WI38 (cell line): ENCODE measurements around the gene ATP6V1E1.
A peak's percentile ranks its signal among the peaks of the same experiment; 100 is the strongest.

ENCODE experiments used
- H3K4me3 ChIP-seq: 2 replicates; pipeline ENCODE4 v1.5.1; 2011; ENCODE audit warnings: low read depth, mild to moderate bottlenecking, control low read depth, low read length
- TF ChIP-seq, protein P1 (sequence below): IDR thresholded peaks from 2 replicates; pipeline ENCODE4 v1.5.1; 2012; ENCODE audit warnings: low read depth, mild to moderate bottlenecking, control low read depth, low read length

ATP6V1E1 gene

GRCh38 chr22:17633217-17633997 lies 4.9 kb upstream of the ATP6V1E1 start:
- H3K4me3 ChIP-seq, result no peak overlapping the region
- TF ChIP-seq, protein P1, sequence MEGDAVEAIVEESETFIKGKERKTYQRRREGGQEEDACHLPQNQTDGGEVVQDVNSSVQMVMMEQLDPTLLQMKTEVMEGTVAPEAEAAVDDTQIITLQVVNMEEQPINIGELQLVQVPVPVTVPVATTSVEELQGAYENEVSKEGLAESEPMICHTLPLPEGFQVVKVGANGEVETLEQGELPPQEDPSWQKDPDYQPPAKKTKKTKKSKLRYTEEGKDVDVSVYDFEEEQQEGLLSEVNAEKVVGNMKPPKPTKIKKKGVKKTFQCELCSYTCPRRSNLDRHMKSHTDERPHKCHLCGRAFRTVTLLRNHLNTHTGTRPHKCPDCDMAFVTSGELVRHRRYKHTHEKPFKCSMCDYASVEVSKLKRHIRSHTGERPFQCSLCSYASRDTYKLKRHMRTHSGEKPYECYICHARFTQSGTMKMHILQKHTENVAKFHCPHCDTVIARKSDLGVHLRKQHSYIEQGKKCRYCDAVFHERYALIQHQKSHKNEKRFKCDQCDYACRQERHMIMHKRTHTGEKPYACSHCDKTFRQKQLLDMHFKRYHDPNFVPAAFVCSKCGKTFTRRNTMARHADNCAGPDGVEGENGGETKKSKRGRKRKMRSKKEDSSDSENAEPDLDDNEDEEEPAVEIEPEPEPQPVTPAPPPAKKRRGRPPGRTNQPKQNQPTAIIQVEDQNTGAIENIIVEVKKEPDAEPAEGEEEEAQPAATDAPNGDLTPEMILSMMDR, result no peak

GRCh38 chr22:17631076-17631565 lies 2.6 kb upstream of the ATP6V1E1 start:
- TF ChIP-seq, protein P1, result no peak
- no peak overlapping the region for H3K4me3 ChIP-seq

DNA sequence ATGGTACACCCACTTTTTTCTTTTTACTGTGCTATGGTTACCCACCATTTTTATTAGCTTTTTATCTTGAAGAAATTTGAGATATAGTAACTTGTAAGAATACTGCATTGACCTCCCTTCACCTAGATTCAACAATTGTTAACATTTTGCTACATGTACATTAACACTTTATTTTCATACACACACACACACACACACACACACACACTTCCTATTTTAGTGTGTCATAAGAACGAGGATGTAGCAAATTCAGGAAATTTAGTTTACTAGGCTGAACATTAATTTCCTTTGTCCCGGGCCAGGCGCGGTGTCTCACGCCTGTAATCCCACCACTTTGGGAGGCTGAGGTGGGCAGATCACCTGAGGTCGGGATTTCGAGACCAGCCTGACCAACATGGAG lies 1.1 kb upstream of the ATP6V1E1 start:
- peak overlapping the region; percentile 100; the same call in 1 of the 2 replicates for H3K4me3 ChIP-seq
- TF ChIP-seq, protein P1, result no peak

DNA sequence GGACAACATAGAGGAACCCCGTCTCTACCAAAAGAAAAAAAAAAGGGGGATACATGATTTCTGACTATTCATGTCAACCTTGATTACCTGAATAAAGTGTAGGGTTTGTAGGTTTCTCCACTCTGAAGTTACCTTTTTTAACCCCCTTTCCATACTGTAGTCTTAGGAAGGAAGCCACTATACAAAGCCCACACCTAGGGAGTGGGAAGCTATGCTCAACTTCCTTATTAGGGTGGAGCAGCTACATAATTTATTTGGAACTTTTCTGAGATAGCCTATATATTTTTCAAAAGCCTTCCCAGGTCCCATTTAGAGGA lies 582 bp upstream of the ATP6V1E1 start:
- peak overlapping the region; percentile 100 for H3K4me3 ChIP-seq
- TF ChIP-seq, protein P1, result no peak

- peak overlapping the region; percentile 100 for H3K4me3 ChIP-seq
- TF ChIP-seq, protein P1, result no peak
Measured at GRCh38 chr22:17627961-17628405, 566 bp downstream of the ATP6V1E1 start.

DNA sequence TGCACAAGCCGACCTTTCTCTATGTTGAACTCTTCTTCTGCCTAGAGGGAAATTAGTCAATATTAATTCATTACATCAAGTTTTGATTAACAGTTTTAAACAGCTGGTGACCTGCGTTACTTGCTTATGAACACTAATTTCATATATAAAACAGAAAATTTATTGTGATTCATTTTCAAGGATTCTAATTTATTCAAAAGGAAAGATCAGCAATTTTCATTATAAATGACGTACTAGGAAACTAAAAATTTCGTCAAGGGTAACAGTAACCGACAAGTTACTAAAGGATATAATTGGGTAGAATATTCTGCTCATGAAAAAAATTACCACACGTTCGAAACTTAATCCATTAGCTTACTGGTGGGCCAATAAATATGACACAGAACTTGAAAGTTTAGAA lies 15.3 kb downstream of the ATP6V1E1 start:
- H3K4me3 ChIP-seq, result no peak overlapping the region
- TF ChIP-seq, protein P1, result no peak

DNA sequence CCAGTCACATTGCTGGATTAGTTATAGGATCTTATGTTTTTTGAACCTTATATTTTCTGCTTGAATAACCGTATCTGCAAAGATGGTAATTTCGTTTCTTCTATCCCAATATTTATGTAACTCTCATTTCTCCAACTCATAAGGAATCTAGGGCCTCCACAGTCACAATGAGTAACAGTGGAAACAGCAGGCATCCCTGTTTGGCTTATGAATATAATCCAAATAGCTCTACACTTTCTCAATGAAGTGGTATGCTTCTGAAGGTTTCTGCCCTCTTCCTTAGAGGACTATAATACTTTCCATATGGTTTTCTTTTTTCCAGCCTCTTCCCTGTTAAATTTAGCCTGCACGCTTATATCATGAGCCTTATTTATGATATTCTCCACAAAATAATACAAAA lies 16.5 kb downstream of the ATP6V1E1 start:
- no peak overlapping the region for H3K4me3 ChIP-seq
- TF ChIP-seq, protein P1, result no peak
